Measurements from ENCODE around the gene ILF3.
"Not testable (repeated sequence)": the region's sequence is repeated elsewhere in the genome, so short reads cannot be mapped to it uniquely, and the experiment has no call there.

Gene ILF3

DNA sequence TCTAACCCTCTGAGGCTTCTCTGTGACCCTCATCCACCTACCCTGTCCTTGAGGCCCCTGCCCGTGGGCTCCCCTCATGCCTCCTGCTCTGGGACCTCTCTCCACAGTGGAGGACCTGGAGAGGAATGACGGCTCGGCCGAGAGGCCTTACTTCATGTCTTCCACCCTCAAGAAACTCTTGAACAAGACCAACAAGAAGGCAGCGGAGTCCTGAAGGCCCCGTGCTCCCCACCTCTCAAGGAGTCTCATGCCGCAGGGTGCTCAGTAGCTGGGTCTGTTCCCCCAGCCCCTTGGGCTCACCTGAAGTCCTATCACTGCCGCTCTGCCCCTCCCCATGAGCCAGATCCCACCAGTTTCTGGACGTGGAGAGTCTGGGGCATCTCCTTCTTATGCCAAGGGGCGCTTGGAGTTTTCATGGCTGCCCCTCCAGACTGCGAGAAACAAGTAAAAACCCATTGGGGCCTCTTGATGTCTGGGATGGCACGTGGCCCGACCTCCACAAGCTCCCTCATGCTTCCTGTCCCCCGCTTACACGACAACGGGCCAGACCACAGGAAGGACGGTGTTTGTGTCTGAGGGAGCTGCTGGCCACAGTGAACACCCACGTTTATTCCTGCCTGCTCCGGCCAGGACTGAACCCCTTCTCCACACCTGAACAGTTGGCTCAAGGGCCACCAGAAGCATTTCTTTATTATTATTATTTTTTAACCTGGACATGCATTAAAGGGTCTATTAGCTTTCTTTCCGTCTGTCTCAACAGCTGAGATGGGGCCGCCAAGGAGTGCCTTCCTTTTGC, 10.8 kb upstream of the ILF3 start:
- DNase-seq = no peak

DNA sequence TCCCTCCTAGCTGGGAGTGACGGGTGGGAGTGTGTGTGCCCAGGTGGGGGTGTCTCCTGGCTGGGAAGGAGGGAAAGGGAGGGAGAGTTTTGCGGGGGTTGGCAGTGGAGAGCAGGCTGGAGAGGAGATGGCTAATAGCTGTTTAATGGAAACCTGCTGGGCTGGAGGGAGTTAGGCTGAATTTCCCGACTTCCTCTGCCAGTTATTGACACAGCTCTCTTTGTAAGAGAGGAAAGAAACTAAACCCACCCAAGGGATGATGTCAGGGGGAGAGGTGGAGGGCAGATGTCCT, 10.2 kb upstream of the ILF3 start:
- no peak for DNase-seq

DNA sequence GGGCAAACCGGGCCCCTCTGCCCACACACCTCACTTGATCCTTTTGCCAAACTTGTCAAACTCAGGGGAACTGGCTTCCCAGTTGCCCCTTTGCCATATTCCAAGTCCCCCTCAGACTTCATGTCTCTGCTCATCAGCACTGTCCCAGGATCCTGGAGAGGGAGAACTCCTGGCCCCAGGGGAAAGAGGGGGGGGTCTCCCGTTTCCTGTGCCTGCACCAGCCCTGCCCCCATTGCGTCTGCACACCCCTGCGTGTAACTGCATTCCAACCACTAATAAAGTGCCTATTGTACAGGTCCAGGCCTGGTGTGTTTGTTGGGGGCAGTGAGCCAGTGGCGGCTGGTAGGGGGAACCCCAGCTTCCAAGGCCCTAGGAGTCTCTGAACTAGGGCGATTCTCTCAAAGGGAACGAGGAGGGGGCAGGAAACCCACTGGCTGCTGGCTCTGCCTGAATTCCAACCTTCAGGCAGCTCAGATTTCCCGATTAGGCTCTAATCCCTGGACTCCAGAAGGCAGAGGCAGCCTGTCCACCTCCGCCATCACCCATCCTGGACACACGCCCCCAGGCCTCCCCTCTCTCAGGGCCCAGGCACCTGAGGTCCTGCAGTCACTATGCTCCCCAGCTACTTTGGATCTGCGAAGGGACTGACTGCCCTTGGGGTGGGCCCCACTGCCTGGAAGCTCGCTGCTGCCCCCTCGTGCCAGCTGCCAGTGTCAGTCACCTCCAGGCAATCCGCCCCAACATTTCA, 9.7 kb upstream of the ILF3 start:
- peak; percentile 82 to 88 for DNase-seq

DNA sequence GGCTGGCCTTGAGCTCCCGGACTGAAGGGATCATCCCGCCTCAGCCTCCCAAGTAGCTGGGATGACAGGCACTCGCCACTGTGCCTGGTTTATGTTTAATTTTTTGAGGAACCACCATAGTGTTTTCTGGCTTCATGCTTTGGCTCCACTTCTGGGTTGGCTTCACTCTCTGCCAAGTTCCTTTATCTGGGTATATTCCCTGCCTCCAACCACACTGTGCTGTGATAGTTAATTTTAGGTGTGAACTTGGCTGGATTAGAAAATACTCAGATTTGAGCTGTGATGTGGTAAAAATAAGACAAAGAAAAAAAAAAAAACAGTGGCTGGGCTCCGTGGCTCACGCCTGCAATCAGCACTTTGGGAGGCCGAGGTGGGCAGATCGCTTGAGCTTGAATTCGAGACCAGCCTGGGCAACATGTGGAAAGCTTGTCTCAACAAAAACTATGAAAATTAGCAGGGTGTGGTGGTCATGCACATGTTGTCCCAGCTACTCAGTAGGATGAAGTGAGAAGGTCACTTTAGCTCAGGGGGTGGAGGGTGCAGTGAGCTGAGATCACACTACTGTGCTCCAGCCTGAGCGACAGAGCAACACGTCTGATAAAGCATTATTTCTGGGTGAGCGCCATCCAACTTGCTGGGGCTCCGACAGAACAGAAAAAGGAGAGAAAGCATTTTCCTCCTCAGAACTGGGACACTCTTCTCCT, 7.5 kb upstream of the ILF3 start:
- no peak for DNase-seq

DNA sequence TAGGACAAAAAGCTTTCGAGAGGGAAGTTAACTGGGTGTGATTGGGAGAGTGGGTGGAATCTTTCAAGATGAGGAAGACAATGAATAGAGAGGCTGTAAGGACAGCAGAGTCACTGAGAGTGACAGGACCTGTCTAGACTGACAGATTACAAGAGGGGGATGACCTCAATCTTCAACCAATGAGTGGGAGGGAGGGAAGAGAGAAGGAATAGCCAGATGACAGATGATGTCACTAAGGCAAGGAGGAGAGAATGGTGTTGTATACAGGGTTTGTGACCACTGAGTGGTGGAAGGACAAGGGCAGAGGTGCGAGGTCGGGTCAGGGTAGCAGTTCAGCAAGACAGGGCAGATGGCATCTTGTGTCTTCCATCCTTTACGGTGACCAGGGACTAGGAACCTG, 5.8 kb upstream of the ILF3 start:
- DNase-seq = no peak

DNA sequence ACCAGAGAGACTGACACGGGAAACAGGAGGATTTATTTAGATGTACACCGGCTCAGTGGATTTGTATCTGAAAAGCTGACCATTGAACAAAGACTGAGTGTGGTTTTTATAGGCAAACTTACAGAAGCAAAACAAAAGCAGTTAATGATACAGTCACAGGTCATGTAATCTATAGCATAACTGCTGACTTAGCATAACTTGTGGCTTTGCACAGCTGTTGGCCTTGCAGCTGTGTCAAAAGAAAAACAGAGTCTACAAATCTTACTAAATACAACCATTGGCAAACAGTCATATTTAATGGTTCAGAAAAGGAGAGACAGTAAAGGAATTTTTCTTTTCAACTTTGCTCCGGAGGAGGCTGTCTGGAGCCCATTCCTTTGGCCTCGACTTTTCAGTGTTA, 2.3 kb upstream of the ILF3 start:
- no peak for DNase-seq

DNA sequence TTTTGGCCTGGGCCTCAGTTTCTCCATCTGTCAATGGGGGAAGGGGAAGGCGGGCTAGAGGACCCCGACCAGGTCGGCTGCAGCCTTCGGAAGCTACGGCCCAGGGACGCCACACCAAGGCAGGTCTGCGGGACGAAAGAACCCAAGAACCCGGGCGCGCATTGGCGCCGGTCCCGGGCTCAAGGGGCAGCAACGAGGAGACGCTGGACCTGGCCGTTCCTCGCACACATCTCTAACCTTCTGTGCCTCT, 739 bp upstream of the ILF3 start:
- DNase-seq = no peak

DNA sequence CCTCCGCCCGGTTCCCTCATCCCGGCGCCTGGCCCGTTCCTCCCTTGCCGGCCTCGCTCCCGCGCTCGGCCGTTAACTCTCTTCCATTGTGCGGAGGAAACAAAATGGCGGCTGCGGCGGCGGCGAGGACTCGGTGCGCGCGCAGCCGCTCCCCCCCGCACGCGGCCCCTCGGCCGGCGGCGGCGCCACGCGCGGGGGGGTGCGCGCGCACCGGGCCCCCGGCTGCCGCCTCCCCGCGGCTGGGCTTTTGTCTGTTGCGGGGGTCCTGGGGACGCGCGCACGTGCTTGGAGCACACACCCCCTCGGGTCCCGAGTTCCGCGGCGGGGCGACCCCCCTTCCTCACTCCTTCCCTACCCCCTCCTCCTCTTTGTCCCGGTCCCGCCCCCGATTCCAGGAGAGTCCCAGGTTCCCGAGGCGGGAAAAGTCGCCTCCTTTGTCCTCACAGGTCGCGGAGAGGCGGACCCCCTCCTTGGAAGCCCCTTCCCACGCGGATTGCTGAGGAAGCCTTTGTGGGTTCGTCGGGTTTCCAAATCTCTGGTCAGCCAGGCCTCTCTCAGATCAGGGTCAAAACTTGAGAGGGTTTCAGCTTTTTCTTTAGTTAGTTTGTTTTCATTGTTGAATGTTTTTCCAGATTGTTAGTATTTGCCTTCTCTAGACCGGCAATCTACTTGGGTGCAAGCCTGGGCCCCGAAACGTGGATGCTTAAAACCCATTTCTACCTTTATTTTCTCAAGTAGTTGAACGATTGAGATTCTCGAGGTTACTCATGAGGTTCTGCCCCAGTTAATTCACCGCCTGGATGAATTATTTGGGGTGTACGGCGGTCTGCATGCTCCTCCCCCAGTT, 687 bp downstream of the ILF3 start:
- peak; percentile 60 for DNase-seq

DNA sequence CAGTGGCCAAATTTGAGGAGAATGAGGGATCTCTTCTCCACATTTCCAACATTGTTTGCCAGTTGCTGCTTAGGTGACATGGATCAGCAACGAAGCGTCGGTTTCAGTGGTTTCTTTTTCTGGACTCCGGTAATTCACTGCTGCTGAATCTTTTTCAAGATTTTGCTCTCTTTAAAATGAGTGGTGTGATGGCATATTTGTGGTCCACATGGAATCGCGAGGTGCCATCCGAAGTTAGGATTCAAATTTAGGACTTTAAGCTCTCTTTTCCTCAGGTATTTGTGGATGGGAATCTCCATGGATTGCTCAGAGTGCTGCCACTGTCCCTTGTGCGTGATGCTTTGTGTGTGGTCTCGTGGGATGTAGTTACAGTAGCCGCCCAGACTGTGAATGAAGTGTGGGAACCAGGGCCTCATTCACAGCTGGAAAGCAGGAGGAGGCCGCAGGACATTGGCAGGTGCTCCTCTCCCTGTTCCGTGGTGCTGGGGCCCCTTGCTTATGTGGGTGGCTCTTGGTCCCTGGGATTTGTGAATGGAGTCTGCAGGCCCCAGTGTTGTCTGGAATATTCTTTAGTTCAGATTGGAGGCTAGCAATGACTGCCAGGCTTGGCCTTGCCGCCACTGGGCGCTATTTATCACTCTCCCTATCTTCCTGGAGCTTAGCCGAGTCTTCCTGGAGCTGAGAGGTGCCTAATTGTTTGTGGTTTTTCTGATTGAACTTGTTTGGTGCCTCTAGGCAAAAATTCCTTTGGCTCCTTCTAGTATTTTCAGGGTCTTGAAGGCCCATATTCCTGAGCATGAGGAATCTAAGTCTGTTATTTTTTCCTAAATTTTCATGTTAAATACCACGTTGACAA, 1.5 kb downstream of the ILF3 start:
- no peak for DNase-seq

DNA sequence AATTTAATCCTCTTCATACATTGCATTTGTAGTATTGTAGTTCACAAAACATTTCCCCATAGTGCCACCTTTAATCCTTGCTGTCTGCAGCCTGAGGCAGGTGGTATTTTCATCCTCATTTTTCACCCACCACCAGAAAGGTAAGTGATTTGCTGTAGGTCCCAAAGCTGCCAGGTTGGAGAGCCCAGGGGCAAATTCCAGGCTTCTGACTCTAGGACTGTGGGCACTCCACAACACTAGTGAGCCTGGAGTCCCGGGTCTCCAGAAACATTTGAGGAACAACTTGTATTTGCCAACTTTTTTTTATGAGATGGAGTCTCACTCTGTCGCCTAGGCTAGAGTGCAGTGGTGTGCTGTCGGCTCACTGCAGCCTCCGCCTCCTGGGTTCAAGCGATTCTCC, 6.2 kb downstream of the ILF3 start:
- no peak for DNase-seq

DNA sequence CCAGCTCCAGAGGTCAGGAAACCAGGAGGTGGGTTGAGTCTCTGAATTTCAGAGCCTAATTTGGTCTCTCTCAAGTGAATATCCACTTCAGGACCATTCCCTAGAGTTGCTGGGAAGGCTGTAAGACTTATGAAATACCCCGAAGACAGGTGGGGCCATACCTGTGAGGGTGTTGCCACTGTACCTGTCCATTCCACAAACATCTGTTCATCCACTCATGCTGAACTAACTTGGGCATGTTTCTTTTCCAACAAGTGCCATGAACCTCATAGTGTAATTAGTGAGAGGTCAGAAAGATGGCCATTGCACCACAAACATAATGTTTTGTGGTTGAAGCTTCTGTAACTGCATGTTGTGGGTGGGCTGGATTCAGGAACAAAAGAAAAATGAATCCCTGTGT, 7.8 kb downstream of the ILF3 start:
- DNase-seq = no peak

DNA sequence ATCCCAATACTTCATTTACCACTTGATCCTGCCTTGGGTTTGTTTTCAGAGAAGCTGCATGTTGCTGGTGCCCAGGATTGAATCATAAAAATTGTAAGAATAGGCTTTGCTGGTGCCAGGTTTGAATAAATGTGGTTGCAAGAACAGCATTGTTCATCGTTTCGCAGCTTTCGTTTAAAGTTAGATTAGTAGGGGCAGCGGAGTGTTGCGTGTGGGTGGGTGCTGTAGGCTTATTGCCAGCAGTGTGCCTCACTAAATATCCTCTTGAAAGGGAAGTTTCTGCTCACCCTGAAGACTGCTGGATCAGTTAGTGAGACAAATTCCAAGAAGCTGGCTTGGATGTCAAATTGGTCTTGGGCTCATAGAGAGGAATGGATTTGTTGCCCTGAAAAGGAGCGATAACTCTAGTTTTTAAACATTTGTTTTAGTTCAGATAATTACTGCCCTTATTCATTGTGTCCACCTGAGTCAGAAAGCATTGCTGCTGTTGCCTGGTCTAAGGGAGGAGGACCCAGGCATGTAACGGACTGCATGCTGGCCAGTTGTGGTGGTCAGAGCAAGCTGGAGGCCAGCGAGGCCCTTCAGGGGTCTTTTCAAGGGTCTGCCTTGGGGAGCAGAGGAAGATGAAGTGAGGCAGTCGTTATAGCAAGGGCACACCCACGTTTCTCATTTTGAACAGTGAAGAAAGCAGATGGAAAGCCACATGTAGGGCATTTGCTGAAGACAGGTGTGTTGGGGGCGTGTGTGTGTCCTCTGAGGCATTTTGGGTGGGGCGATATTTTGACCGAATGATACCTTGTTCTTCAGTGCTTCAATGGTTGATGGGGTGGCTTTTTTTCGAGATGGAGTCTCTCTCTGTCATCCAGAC, 8.5 kb downstream of the ILF3 start:
- DNase-seq = no peak

DNA sequence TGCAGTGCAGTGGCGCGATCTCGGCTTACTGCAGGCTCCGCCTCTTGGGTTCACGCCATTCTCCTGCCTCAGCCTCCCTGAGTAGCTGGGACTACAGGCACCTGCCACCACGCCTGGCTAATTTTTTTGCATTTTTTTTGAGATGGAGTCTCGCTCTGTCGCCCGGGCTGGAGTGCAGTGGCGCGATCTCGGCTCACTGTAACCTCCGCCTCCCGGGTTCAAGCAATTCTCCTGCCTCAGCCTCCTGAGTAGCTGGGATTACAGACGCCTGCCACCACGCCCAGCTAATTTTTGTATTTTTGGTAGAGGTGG, 9.1 kb downstream of the ILF3 start:
- DNase-seq = not testable (repeated sequence)

DNA sequence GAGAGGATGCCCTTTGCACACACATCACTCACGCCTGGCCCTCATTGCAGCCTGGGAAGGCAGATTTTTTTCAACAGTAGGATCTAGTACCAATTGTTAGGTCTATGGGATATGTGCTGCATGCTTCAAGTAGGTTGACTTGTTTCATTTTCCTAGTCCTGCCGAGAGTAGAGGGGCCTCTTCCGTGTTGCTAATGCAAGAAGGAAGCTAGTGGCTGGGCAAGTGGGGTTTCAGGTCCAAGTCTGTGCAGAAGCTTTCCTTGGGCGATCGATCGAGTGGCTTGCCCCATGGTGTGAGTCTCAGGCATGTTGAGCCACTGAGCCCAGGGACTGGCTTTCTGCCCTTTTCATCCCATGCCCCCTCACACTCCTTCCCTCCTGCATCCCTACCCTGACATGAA, 13.7 kb downstream of the ILF3 start:
- DNase-seq = no peak

DNA sequence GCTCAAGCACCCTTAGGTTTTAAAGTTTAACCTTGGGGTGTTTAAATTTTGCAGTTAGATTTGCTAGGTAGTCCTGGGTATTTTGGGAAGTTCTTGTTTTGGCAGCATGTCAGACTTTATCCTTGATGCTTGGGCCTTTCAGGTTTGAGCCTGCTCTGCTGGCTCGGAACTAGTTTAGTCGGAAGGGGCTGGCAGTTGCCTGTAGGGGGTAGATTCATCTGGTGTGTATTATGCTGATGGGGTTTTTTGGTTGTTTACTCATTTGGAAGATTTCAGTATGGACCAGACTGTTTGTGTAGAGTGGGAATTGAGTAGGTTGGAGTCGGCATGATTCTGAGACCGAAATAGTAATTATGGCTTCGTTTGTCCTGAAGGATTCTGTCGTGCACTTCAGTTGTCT, 15.1 kb downstream of the ILF3 start:
- no peak for DNase-seq

DNA sequence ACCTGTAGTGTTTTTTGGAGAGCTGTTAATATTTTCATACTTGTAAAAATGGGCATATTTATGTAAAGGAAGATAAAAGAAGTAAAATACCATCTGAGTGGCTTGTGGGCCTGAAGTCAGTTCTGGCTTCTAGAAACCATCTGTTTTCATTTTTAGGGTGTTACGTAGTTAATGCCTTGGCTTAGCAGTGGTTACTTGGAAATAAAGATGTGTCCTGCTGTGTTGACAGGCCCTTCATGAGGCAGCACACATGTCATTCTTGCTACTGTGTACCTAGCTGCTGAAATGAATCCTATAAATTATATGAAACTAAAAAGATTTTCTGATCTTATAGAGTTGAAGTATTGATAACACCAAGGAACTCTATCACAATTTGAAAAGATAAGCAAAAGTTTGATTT, 16.0 kb downstream of the ILF3 start:
- DNase-seq = no peak

DNA sequence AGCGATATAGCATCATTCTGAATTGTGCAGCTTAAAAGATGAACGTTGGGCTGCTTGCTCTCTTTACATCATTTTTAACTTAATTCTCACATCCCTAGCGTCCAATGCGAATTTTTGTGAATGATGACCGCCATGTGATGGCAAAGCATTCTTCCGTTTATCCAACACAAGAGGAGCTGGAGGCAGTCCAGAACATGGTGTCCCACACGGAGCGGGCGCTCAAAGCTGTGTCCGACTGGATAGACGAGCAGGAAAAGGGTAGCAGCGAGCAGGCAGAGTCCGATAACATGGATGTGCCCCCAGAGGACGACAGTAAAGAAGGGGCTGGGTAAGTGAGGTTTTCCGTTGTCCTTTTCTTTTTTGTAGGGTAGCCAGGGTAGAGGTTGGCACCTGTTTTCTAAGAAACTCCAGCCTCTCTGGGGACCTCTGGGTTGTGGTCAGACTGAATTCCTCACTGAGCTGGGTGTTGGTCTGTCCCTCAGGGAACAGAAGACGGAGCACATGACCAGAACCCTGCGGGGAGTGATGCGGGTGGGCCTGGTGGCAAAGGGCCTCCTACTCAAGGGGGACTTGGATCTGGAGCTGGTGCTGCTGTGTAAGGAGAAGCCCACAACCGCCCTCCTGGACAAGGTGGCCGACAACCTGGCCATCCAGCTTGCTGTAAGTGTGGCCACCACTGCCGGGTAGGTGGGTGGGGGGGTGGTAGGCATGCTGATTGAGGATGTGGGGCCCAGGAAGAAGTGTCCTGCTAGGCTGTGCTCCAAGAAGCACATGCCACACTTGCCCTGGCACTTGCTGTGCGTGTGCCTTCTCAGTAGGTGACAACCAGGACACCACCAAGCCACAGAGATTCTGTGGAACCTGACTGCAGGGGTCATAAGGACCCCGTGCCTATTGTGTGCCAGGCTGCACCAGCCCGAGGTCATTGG, 17.0 kb downstream of the ILF3 start:
- no peak for DNase-seq

DNA sequence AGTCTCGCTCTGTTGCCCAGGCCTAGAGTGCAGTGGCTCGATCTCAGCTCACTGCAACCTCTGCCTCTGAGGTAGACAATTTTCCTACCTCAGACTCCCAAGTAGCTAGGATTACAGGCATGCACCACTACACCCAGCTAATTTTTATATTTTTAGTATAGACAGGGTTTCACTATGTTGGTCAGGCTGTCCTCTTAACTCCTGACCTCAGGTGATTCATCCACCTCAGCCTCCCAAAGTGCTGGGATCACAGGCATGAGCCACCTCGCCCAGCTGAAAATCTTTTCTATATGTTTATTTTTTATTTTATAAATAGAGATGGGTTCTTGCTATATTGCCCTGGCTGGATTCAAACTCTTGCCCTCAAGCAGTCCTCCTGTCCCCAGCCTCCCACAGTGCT, 17.8 kb downstream of the ILF3 start:
- not testable (repeated sequence) for DNase-seq

DNA sequence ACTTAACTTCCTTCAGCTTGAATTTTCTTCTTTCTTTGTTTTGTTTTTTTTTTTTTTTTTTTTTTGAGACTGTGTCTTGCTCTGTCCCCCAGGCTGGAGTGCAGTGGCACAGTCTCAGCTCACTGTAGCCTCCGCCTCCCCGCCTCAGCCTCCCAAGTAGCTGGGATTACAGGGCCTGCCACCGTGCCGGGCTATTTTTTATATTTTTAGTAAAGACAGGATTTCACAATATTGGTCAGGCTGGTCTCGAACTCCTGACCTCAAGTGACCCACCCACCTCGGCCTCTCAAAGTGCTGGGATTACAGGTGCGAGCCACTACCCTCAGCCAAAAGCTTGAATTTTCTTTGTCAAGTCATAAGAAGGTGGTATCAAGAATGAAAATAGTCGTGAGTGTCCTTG, 21.1 kb downstream of the ILF3 start:
- not testable (repeated sequence) for DNase-seq

DNA sequence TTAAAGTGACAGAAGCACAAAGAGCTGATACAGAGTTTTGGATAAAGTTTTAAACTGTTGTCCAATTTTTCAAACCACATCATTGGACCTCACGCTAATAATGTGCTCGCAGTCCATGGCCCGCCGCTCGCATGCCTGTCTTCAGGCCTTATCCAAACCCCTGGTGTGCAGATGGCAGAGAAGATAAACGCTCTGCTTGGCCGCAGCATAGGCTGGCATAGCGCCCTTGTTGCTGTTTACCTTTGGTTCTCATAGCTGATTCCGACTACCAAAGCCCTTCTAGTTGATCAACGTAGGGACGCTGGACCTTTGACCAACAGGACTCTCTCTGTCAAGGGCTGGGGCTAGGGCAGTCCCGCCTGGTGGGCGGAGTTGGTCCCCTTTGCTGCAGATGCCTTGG, 23.6 kb downstream of the ILF3 start:
- DNase-seq = no peak

DNA sequence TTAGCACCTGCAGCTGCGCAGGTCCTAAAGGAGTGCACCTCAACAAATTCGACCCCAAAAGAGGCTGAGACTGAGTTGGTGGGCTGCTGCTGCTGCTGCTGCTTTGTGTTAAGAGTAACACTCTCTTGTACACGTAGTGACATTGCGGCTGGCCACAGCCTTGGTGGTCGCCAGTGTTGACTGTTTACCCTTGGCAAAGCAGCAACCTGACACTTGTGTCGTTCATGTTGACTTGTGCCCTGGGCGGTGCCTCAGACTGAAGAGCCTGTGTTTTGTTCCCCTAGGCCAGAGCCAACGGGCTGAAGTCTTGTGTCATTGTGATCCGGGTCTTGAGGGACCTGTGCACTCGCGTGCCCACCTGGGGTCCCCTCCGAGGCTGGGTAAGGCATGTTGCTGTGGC, 24.7 kb downstream of the ILF3 start:
- no peak for DNase-seq

Measured in activated CD4-positive, alpha-beta T cell treated with anti-CD3 and anti-CD28 coated beads for 4 hours (primary cell).